Esophagus mucosa (tissue), 1 donor: ENCODE results near the gene COX6A1. TPM values are rescaled to one million over a fixed set of nuclear protein-coding genes. Genes with fewer than 3 reads are reported as not detected.
"Not testable (repeated sequence)": the region's sequence is repeated elsewhere in the genome, so short reads cannot be mapped to it uniquely, and the experiment has no call there.

Experiments
- ATAC-seq: fragments of 200-7000 bp; cut with Tn5 transposase; one replicate; pipeline ENCODE4 v1.9.1; 2020
- total RNA-seq: library from RNA; stranded (reverse); gene quantifications from one replicate; pipeline ENCODE4 v1.2.4, GENCODE V29; 2023
- donor health status: DM: yes; HTN: yes; CAD: no.

Gene COX6A1
- total RNA-seq, 1 donor from 2014 or later = 514 TPM

GRCh38 chr12:120468325-120468820 is 30.5 kb downstream of the COX6A1 start:
- ATAC-seq = peak; percentile 2

GRCh38 chr12:120468821-120469449 is 31.0 kb downstream of the COX6A1 start:
- no peak for ATAC-seq

GRCh38 chr12:120469450-120470149 is 31.7 kb downstream of the COX6A1 start, which contains the start of gene SRSF9:
SRSF9 (minus strand) TSS chr12:120469748; CDS start chr12:120469609, 139 bp downstream.
- ATAC-seq = peak; percentile 88

- ATAC-seq = peak; percentile 3
These were observed 32.4 kb downstream of the COX6A1 start for GRCh38 chr12:120470150-120470784.

- ATAC-seq = no peak
These were observed 34.6 kb downstream of the COX6A1 start for GRCh38 chr12:120472521-120472920.

- ATAC-seq = no peak
These were observed 36.1 kb downstream of the COX6A1 start for GRCh38 chr12:120473807-120474615.

GRCh38 chr12:120474616-120474960 is 36.7 kb downstream of the COX6A1 start:
- peak; percentile 95 for ATAC-seq

- ATAC-seq = no peak
These were observed 37.7 kb downstream of the COX6A1 start for GRCh38 chr12:120475643-120476042.

GRCh38 chr12:120479458-120479857 is 41.5 kb downstream of the COX6A1 start:
- ATAC-seq = peak; percentile 51

GRCh38 chr12:120480211-120480610 is 42.3 kb downstream of the COX6A1 start:
- ATAC-seq = no peak

- no peak for ATAC-seq
These were observed 43.3 kb downstream of the COX6A1 start for GRCh38 chr12:120481022-120481767.

- ATAC-seq = no peak
These were observed 45.7 kb downstream of the COX6A1 start for GRCh38 chr12:120483621-120484020.

GRCh38 chr12:120485961-120486881 is 48.3 kb downstream of the COX6A1 start:
- no peak for ATAC-seq

- ATAC-seq = not testable (repeated sequence)
These were observed 49.6 kb downstream of the COX6A1 start for GRCh38 chr12:120487552-120487951.

GRCh38 chr12:120488057-120488640 is 50.2 kb downstream of the COX6A1 start:
- no peak for ATAC-seq

- ATAC-seq = peak; percentile 86
These were observed 51.1 kb downstream of the COX6A1 start for GRCh38 chr12:120489018-120489417.

- no peak for ATAC-seq
These were observed 52.4 kb downstream of the COX6A1 start for GRCh38 chr12:120490325-120490724.
